Liver (tissue), 9 donors: ENCODE results near the gene RFTN2. TPM values are rescaled to one million over a fixed set of nuclear protein-coding genes. Genes with fewer than 3 reads are reported as not detected.
"Not testable (repeated sequence)": the region's sequence is repeated elsewhere in the genome, so short reads cannot be mapped to it uniquely, and the experiment has no call there.

Experiments
- DNase-seq: peaks from one replicate; pipeline ENCODE4 v3.0.0-alpha.2; 2017; ENCODE audit warnings: low spot score
- H3K27ac ChIP-seq, 2 donors: one replicate each; pipeline ENCODE4 v1.7.0; 2013; ENCODE audit warnings: inconsistent platforms in 2 of 2, low read length in 2 of 2, control low read depth in 1 of 2, low read depth in 1 of 2, mild to moderate bottlenecking in 1 of 2
- H3K27me3 ChIP-seq, 4 donors: one replicate each; pipeline versions ENCODE4 v1.6.1 to v1.7.0; 2013; ENCODE audit warnings: low read length in 3 of 4, inconsistent platforms in 1 of 4, mild to moderate bottlenecking in 1 of 4, moderate library complexity in 1 of 4; ENCODE audit not compliant: control insufficient read depth in 4 of 4, insufficient read depth in 4 of 4
- H3K36me3 ChIP-seq, 4 donors: one replicate each; pipeline versions ENCODE4 v1.6.1 to v1.7.0; 2013; ENCODE audit warnings: low read length in 3 of 4, mild to moderate bottlenecking in 3 of 4, low read depth in 1 of 4, moderate library complexity in 1 of 4; ENCODE audit not compliant: control insufficient read depth in 4 of 4, insufficient read depth in 3 of 4
- H3K4me1 ChIP-seq, 4 donors: one replicate each; pipeline versions ENCODE4 v1.6.1 to v1.7.0; 2013; ENCODE audit warnings: low read length in 3 of 4, mild to moderate bottlenecking in 3 of 4, moderate library complexity in 1 of 4; ENCODE audit not compliant: control insufficient read depth in 4 of 4, insufficient read depth in 4 of 4
- H3K4me3 ChIP-seq, 3 donors: one replicate each; pipeline versions ENCODE4 v1.6.1 to v1.7.0; 2013; ENCODE audit warnings: low read length in 3 of 3, control low read depth in 1 of 3, low read depth in 1 of 3, mild to moderate bottlenecking in 1 of 3
- H3K9ac ChIP-seq, 2 donors: one replicate each; pipeline ENCODE4 v1.7.0; 2013; ENCODE audit warnings: low read length in 2 of 2, mild to moderate bottlenecking in 2 of 2, moderate library complexity in 2 of 2, control low read depth in 1 of 2, low read depth in 1 of 2
- H3K9me3 ChIP-seq, 4 donors: one replicate each; pipeline versions ENCODE4 v1.6.1 to v1.7.0; 2013; ENCODE audit warnings: low read length in 3 of 4; ENCODE audit not compliant: control insufficient read depth in 4 of 4
- ATF3 ChIP-seq: IDR thresholded peaks from 2 replicates; pipeline ENCODE4 v1.6.1; 2016; ENCODE audit warnings: antibody characterized with exemption
- CTCF ChIP-seq: fragments of 150-350 bp; IDR thresholded peaks from 2 replicates; pipeline ENCODE4 v1.5.1; 2017; ENCODE audit warnings: improper control_type of control experiment, low read depth, low read length; ENCODE audit not compliant: missing input control
- FOXA1 ChIP-seq: IDR thresholded peaks from 2 replicates; pipeline ENCODE4 v1.6.1; 2016; ENCODE audit warnings: antibody characterized with exemption
- GABPA ChIP-seq, 2 donors: IDR thresholded peaks in 1 of 2; conservative IDR thresholded peaks in 1 of 2; 2 replicates each; pipeline ENCODE4 v1.6.1; 2016; ENCODE audit warnings: antibody characterized with exemption in 2 of 2, mild to moderate bottlenecking in 1 of 2, moderate library complexity in 1 of 2
- HNF4G ChIP-seq: IDR thresholded peaks from 2 replicates; pipeline ENCODE4 v1.6.1; 2016; ENCODE audit warnings: antibody characterized with exemption
- JUND ChIP-seq, 2 donors: IDR thresholded peaks; 2 replicates each; pipeline ENCODE4 v1.6.1; 2016; ENCODE audit warnings: antibody characterized with exemption in 2 of 2
- MAX ChIP-seq: IDR thresholded peaks from 2 replicates; pipeline ENCODE4 v1.6.1; 2016; ENCODE audit warnings: antibody characterized with exemption
- NR2F2 ChIP-seq: IDR thresholded peaks from 2 replicates; pipeline ENCODE4 v1.6.1; 2016; ENCODE audit warnings: antibody characterized with exemption
- RAD21 ChIP-seq, 2 donors: IDR thresholded peaks; 2 replicates each; pipeline ENCODE4 v1.6.1; 2016; ENCODE audit warnings: antibody characterized with exemption in 2 of 2, mild to moderate bottlenecking in 2 of 2
- REST ChIP-seq: IDR thresholded peaks from 2 replicates; pipeline ENCODE4 v1.6.1; 2016; ENCODE audit warnings: antibody characterized with exemption, mild to moderate bottlenecking
- RXRA ChIP-seq, 2 donors: IDR thresholded peaks; 2 replicates each; pipeline ENCODE4 v1.6.1; 2017 to 2018; ENCODE audit warnings: antibody characterized with exemption in 2 of 2, mild to moderate bottlenecking in 1 of 2
- SP1 ChIP-seq: IDR thresholded peaks from 2 replicates; pipeline ENCODE4 v1.6.1; 2018; ENCODE audit warnings: antibody characterized with exemption, mild to moderate bottlenecking
- ZBTB33 ChIP-seq: IDR thresholded peaks from 2 replicates; pipeline ENCODE4 v1.6.1; 2016; ENCODE audit warnings: antibody characterized with exemption
- WGBS: extraction: QIAGEN DNeasy Blood & Tissue Kit; methylation state at CpG from one replicate; pipeline ENCODE4 v1.1.7; 2013; 5-methylcytosine and 5-hydroxymethylcytosine counted together
- polyA plus RNA-seq, 2 donors: library from polyadenylated mRNA; stranded (reverse) in 1 of 2; unstranded in 1 of 2; fragments of 200-250 nt in 1 of 2; fragments of >200 nt in 1 of 2; fragmentation: Nextera tagmentation in 1 of 2; extraction: Ambion mirVana in 1 of 2; gene quantifications; one replicate each; pipeline versions ENCODE4 v1.2.1 to v1.2.3, GENCODE V29; 2013 to 2015
- total RNA-seq, 2 donors: library from RNA; depleted of rRNA; stranded (reverse); fragments of >200 nt; gene quantifications; one replicate each; pipeline ENCODE4 v1.2.3, GENCODE V29; 2014
- donor health status: healthy.
- donor health status: healthy.
- donor health status: healthy.
- donor health status: healthy.
- donor health status: healthy.

Gene RFTN2
- total and polyA plus RNA-seq, 4 donors = 0.40 to 4.2 (median 1.2) TPM

GRCh38 chr2:197704434-197705120, 29.2 kb upstream of the RFTN2 start:
- WGBS = under 1% methylated on average over 5 of the region's 5 CpGs
- TF ChIP-seq RAD21 (IDR thresholded peaks at IDR 0.05) = no peak
- TF ChIP-seq JUND (IDR thresholded peaks at IDR 0.05) = no peak
- TF ChIP-seq GABPA (IDR thresholded peaks at IDR 0.05 in 1 of 2, conservative IDR thresholded peaks at IDR 0.05 in 1 of 2) = no peak
- no peak for TF ChIP-seq HNF4G
- TF ChIP-seq FOXA1 = no peak
- TF ChIP-seq CTCF = no peak
- TF ChIP-seq NR2F2 = no peak
- no peak for TF ChIP-seq MAX
- TF ChIP-seq REST = no peak
- no peak for TF ChIP-seq RXRA (IDR thresholded peaks at IDR 0.05)
- peak; percentile 23 for TF ChIP-seq SP1
- TF ChIP-seq ATF3 = peak; percentile 24
- no peak for TF ChIP-seq ZBTB33
- Histone ChIP-seq H3K27ac (peak overlapping the region; percentile 80 to 91), H3K9me3 (no peaks in the 10 kb centered on the region), H3K27me3 (no peaks in the 10 kb centered on the region), H3K9ac (peak overlapping the region; percentile 77 to 94), H3K4me3 (peak overlapping the region; percentile 86 to 90 (median 86)), H3K36me3 (no peaks in the 10 kb centered on the region), H3K4me1 (peaks cover 2 to 34% (median 29%) of the 10 kb centered on the region in 4 donors)
- no peak for DNase-seq

GRCh38 chr2:197700960-197701359, 25.6 kb upstream of the RFTN2 start:
- WGBS = 87% methylated on average over 3 of the region's 3 CpGs
- H3K4me3 ChIP-seq = no peak overlapping the region
- peaks cover 0 to 6% (median 2%) of the 10 kb centered on the region in 4 donors for H3K4me1 ChIP-seq

GRCh38 chr2:197699724-197700123, 24.3 kb upstream of the RFTN2 start:
- H3K4me3 ChIP-seq, H3K27ac ChIP-seq, H3K27me3 ChIP-seq, H3K36me3 ChIP-seq, H3K9ac ChIP-seq, H3K9me3 ChIP-seq, DNase-seq, H3K4me1 ChIP-seq: not testable (repeated sequence)

More at GRCh38 chr2:197700960-197701359, 25.6 kb upstream of the RFTN2 start:
- no peaks in the 10 kb centered on the region for H3K27me3 ChIP-seq
- DNase-seq = no peak
- no peak overlapping the region for H3K27ac ChIP-seq
- no peaks in the 10 kb centered on the region for H3K9me3 ChIP-seq
- H3K9ac ChIP-seq = no peak overlapping the region
- no peak for TF ChIP-seq ATF3
- no peak for TF ChIP-seq NR2F2
- TF ChIP-seq JUND (IDR thresholded peaks at IDR 0.05) = no peak
- H3K36me3 ChIP-seq = no peaks in the 10 kb centered on the region

- H3K27ac ChIP-seq, H3K4me3 ChIP-seq, H3K4me1 ChIP-seq, H3K36me3 ChIP-seq, H3K9ac ChIP-seq, H3K27me3 ChIP-seq, DNase-seq, H3K9me3 ChIP-seq: not testable (repeated sequence)
- WGBS = 96% methylated on average over 18 of the region's 29 CpGs
These were observed 21.2 kb upstream of the RFTN2 start for GRCh38 chr2:197696571-197696970.
